A673 (cell line): ENCODE data around the gene VENTX.
A peak's percentile ranks its signal among the peaks of the same experiment; 100 is the strongest.

Source experiments
- EZH2 ChIP-seq: fragments of 200-600 bp; sonication (generic); IDR thresholded peaks from 2 replicates; pipeline ENCODE4 v1.6.1; 2017; ENCODE audit warnings: borderline replicate concordance, low read depth, mild to moderate bottlenecking, mixed read lengths, antibody characterized with exemption, low read length; ENCODE audit not compliant: poor library complexity, severe bottlenecking
- TF ChIP-seq, protein P1 (sequence below): fragments of 300-800, 200-600 bp; sonication (generic); conservative IDR thresholded peaks from 2 replicates; pipeline ENCODE4 v1.5.1; 2017; ENCODE audit warnings: low read depth, mild to moderate bottlenecking, antibody characterized with exemption, low read length, moderate library complexity, mixed read lengths

DNA sequence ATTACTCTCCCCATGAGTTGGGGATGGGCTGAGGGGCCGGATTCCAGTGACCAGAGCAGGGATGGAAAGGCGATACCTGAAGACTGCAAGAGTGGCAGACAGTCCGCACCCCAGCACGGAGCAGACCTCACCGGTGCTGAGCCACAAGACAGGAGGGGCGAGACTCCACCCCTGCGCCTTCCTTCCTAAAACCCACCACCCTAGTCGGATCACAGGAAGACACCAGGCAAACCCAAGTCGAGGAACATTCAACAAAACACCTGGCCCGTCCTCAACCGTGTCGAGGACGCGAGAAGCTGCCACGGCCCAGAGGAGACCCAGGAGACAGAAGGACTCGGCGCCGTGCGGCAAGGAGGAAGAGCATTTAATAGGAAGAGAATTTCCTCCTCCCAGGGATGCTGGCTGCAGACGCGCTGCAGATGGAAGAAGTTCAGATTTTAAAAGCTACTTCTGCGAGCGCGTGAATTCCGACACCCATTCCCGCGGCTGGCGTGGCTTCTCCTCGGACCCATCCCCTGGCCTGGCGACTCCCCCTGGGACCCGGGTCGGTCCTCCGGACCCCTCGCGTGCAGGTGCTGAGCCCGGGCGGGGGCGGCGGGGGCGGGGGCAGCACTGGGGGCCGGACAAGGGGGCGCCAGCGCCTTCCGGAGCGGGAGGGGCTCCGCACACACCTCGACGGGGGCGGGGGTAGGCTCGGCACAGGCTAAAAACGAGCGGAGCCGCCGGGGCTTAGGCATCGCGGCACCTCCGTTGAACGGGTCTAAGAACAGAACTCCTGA lies 8.2 kb upstream of the VENTX start:
- TF ChIP-seq, protein P1, sequence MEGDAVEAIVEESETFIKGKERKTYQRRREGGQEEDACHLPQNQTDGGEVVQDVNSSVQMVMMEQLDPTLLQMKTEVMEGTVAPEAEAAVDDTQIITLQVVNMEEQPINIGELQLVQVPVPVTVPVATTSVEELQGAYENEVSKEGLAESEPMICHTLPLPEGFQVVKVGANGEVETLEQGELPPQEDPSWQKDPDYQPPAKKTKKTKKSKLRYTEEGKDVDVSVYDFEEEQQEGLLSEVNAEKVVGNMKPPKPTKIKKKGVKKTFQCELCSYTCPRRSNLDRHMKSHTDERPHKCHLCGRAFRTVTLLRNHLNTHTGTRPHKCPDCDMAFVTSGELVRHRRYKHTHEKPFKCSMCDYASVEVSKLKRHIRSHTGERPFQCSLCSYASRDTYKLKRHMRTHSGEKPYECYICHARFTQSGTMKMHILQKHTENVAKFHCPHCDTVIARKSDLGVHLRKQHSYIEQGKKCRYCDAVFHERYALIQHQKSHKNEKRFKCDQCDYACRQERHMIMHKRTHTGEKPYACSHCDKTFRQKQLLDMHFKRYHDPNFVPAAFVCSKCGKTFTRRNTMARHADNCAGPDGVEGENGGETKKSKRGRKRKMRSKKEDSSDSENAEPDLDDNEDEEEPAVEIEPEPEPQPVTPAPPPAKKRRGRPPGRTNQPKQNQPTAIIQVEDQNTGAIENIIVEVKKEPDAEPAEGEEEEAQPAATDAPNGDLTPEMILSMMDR, result no peak
- TF ChIP-seq EZH2, result peak; percentile 89
